Measurements from ENCODE around the gene ATOH8. TPM values are rescaled to one million over a fixed set of nuclear protein-coding genes. Genes with fewer than 3 reads are reported as not detected.

ATOH8 gene
- polyA plus RNA-seq, 1 experiment = 2.8 TPM

GRCh38 chr2:85750587-85751575, 2.9 kb upstream of the ATOH8 start:
- TF ChIP-seq CTCF (IDR thresholded peaks at IDR 0.05; ENCODE audit: low read depth, low read length) = peak; percentile 86
- ChIA-PET POLR2A (interaction anchor here (0.6 kb wide), 1 partner anchor 63 kb away, joined by 3 read pairs; no protein-coding TSS in a partner anchor), CTCF (interaction anchor here (0.8 to 5.9 kb wide), 21 partner anchors 8 to 114 kb away, joined by 3 to 72 read pairs (median 5); no protein-coding TSS in a partner anchor)
- no peak for DNase-seq (ENCODE audit: low read depth, low spot score)
- no peak overlapping the region for H3K27ac ChIP-seq (ENCODE audit: low read depth, low read length)
- H3K9me3 ChIP-seq (ENCODE audit: control insufficient read depth, insufficient read depth, low read length) = peaks cover 5% of the 10 kb centered on the region; the same call in 1 of the 2 replicates
- H3K4me3 ChIP-seq (ENCODE audit: low read depth, low read length) = no peak overlapping the region
- H3K27me3 ChIP-seq (ENCODE audit: control insufficient read depth, insufficient read depth, low read length) = peaks cover 5% of the 10 kb centered on the region

GRCh38 chr2:85751627-85752026, 2.2 kb upstream of the ATOH8 start:
- Histone ChIP-seq H3K27me3 (ENCODE audit: control insufficient read depth, insufficient read depth, low read length) (peaks cover 5% of the 10 kb centered on the region), H3K9me3 (ENCODE audit: control insufficient read depth, insufficient read depth, low read length) (peaks cover 5% of the 10 kb centered on the region; the same call in 1 of the 2 replicates), H3K4me3 (ENCODE audit: low read depth, low read length) (no peak overlapping the region), H3K27ac (ENCODE audit: low read depth, low read length) (no peak overlapping the region)
- ChIA-PET CTCF (interaction anchor here (0.8 to 5.9 kb wide), 10 partner anchors 8 to 115 kb away, joined by 3 to 72 read pairs (median 6); no protein-coding TSS in a partner anchor), POLR2A (no interaction called here)
- no peak for DNase-seq (ENCODE audit: low read depth, low spot score)
- no peak for TF ChIP-seq CTCF (IDR thresholded peaks at IDR 0.05; ENCODE audit: low read depth, low read length)

GRCh38 chr2:85753035-85753524, 711 bp upstream of the ATOH8 start:
- H3K4me3 ChIP-seq (ENCODE audit: low read depth, low read length) = peak overlapping the region; percentile 71
- CTCF ChIA-PET = interaction anchor here (0.6 to 5.9 kb wide), 8 partner anchors 11 to 116 kb away, joined by 3 to 72 read pairs (median 4); no protein-coding TSS in a partner anchor
- H3K27me3 ChIP-seq (ENCODE audit: control insufficient read depth, insufficient read depth, low read length) = peaks cover 5% of the 10 kb centered on the region
- H3K27ac ChIP-seq (ENCODE audit: low read depth, low read length) = no peak overlapping the region
- TF ChIP-seq CTCF (IDR thresholded peaks at IDR 0.05; ENCODE audit: low read depth, low read length) = no peak
- DNase-seq (ENCODE audit: low read depth, low spot score) = no peak
- H3K9me3 ChIP-seq (ENCODE audit: control insufficient read depth, insufficient read depth, low read length) = peaks cover 5% of the 10 kb centered on the region; the same call in 1 of the 2 replicates
- POLR2A ChIA-PET = interaction anchor here (0.6 to 2.5 kb wide), 5 partner anchors 11 to 429 kb away, joined by 4 to 23 read pairs (median 6); no protein-coding TSS in a partner anchor

DNA sequence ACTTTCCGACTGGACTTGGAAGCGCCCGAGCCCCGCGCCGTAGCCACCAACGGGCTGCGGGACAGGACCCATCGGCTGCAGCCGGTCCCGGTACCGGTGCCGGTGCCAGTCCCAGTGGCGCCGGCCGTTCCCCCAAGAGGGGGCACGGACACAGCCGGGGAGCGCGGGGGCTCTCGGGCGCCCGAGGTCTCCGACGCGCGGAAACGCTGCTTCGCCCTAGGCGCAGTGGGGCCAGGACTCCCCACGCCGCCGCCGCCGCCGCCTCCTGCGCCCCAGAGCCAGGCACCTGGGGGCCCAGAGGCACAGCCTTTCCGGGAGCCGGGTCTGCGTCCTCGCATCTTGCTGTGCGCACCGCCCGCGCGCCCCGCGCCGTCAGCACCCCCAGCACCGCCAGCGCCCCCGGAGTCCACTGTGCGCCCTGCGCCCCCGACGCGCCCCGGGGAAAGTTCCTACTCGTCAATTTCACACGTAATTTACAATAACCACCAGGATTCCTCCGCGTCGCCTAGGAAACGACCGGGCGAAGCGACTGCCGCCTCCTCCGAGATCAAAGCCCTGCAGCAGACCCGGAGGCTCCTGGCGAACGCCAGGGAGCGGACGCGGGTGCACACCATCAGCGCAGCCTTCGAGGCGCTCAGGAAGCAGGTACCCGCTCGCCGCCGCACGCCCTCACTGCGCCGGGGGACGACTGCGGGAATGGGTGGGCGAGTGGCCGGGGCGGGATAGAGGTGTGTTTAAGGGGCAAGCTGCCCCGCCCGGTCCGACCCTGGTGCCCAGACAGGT, 713 bp downstream of the ATOH8 start:
- no peak overlapping the region for H3K27ac ChIP-seq (ENCODE audit: low read depth, low read length)

More for the DNA sequence above, 713 bp downstream of the ATOH8 start:
- peaks cover 5% of the 10 kb centered on the region; the same call in 1 of the 2 replicates for H3K9me3 ChIP-seq (ENCODE audit: control insufficient read depth, insufficient read depth, low read length)
- POLR2A ChIA-PET = interaction anchor here (0.6 to 2.5 kb wide), 5 partner anchors 12 to 60 kb away, joined by 3 to 23 read pairs (median 6); no protein-coding TSS in a partner anchor
- peak; percentile 26; the same call in 1 of the 2 replicates for TF ChIP-seq CTCF (IDR thresholded peaks at IDR 0.05; ENCODE audit: low read depth, low read length)
- H3K4me3 ChIP-seq (ENCODE audit: low read depth, low read length) = peak overlapping the region; percentile 71
- CTCF ChIA-PET = interaction anchor here (0.5 to 5.9 kb wide), 4 partner anchors 26 to 58 kb away, joined by 3 to 72 read pairs (median 5); no protein-coding TSS in a partner anchor
- DNase-seq (ENCODE audit: low read depth, low spot score) = no peak
- peaks cover 5% of the 10 kb centered on the region for H3K27me3 ChIP-seq (ENCODE audit: control insufficient read depth, insufficient read depth, low read length)
